Measurements from ENCODE around the gene MRPS26.

DNA sequence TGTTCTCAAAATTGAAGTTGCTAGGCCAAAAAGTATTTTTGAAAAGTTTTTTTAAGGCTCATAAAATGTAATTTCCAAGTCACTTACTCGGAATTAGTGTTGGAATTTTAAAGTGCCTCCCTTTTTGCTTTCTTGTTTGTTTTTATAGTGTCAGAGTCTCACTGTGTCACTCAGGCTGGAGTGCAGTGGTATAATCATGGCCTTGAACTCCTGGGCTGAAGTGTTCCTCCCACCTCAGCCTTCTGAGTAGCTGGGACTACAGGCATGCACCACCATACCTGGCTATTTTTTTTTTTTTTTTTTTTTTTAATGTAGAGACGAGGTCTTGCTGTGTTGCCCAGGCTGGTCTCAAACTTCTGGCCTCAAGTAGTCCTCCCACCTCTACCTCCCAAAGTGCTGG lies 42.4 kb upstream of the MRPS26 start:
- TF ChIP-seq, protein P1, sequence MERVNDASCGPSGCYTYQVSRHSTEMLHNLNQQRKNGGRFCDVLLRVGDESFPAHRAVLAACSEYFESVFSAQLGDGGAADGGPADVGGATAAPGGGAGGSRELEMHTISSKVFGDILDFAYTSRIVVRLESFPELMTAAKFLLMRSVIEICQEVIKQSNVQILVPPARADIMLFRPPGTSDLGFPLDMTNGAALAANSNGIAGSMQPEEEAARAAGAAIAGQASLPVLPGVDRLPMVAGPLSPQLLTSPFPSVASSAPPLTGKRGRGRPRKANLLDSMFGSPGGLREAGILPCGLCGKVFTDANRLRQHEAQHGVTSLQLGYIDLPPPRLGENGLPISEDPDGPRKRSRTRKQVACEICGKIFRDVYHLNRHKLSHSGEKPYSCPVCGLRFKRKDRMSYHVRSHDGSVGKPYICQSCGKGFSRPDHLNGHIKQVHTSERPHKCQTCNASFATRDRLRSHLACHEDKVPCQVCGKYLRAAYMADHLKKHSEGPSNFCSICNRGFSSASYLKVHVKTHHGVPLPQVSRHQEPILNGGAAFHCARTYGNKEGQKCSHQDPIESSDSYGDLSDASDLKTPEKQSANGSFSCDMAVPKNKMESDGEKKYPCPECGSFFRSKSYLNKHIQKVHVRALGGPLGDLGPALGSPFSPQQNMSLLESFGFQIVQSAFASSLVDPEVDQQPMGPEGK (CRISPR knock-in tag; IDR thresholded peaks at IDR 0.05; ENCODE audit: borderline replicate concordance) = no peak
- TF ChIP-seq OSR1 (CRISPR knock-in tag; IDR thresholded peaks at IDR 0.05) = no peak
- TF ChIP-seq, protein P2, sequence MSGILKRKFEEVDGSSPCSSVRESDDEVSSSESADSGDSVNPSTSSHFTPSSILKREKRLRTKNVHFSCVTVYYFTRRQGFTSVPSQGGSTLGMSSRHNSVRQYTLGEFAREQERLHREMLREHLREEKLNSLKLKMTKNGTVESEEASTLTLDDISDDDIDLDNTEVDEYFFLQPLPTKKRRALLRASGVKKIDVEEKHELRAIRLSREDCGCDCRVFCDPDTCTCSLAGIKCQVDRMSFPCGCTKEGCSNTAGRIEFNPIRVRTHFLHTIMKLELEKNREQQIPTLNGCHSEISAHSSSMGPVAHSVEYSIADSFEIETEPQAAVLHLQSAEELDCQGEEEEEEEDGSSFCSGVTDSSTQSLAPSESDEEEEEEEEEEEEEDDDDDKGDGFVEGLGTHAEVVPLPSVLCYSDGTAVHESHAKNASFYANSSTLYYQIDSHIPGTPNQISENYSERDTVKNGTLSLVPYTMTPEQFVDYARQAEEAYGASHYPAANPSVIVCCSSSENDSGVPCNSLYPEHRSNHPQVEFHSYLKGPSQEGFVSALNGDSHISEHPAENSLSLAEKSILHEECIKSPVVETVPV (CRISPR knock-in tag; IDR thresholded peaks at IDR 0.05) = no peak
- TF ChIP-seq, protein P3, sequence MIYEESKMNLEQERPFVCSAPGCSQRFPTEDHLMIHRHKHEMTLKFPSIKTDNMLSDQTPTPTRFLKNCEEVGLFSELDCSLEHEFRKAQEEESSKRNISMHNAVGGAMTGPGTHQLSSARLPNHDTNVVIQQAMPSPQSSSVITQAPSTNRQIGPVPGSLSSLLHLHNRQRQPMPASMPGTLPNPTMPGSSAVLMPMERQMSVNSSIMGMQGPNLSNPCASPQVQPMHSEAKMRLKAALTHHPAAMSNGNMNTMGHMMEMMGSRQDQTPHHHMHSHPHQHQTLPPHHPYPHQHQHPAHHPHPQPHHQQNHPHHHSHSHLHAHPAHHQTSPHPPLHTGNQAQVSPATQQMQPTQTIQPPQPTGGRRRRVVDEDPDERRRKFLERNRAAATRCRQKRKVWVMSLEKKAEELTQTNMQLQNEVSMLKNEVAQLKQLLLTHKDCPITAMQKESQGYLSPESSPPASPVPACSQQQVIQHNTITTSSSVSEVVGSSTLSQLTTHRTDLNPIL (CRISPR knock-in tag; IDR thresholded peaks at IDR 0.05; ENCODE audit: low read depth) = no peak
- TF ChIP-seq, protein P4, sequence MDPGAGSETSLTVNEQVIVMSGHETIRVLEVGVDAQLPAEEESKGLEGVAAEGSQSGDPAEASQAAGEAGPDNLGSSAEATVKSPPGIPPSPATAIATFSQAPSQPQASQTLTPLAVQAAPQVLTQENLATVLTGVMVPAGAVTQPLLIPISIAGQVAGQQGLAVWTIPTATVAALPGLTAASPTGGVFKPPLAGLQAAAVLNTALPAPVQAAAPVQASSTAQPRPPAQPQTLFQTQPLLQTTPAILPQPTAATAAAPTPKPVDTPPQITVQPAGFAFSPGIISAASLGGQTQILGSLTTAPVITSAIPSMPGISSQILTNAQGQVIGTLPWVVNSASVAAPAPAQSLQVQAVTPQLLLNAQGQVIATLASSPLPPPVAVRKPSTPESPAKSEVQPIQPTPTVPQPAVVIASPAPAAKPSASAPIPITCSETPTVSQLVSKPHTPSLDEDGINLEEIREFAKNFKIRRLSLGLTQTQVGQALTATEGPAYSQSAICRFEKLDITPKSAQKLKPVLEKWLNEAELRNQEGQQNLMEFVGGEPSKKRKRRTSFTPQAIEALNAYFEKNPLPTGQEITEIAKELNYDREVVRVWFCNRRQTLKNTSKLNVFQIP (CRISPR knock-in tag; IDR thresholded peaks at IDR 0.05; ENCODE audit: borderline replicate concordance, low read depth) = no peak
- no peak for TF ChIP-seq BACH2 (CRISPR knock-in tag; IDR thresholded peaks at IDR 0.05; ENCODE audit: borderline replicate concordance)
- TF ChIP-seq GLIS3 (CRISPR knock-in tag; IDR thresholded peaks at IDR 0.05) = no peak
- no peak for TF ChIP-seq ZFP30 (CRISPR knock-in tag; IDR thresholded peaks at IDR 0.05)
